GM12878 (cell line): ENCODE data around the gene PELI2. TPM values are rescaled to one million over a fixed set of nuclear protein-coding genes. Genes with fewer than 3 reads are reported as not detected.

Experiments
- ATAC-seq: fragments of 200-7000 bp; cut with Tn5 transposase; 3 replicates; pipeline ENCODE4 v1.9.1; 2020; ENCODE audit warnings: mild to moderate bottlenecking, moderate library complexity
- BruUV-seq: library from RNA; stranded (reverse); fragments of 400-500 nt; replicated peaks from 2 replicates; lab custom pipeline; 2021; lab: Mats Ljungman, UMichigan
- CTCF ChIA-PET: fragments of 300-600 bp; sonication (Branson Sonifier 250); formaldehyde crosslinking; extraction: SDS; loops from one replicate; lab custom pipeline; 2021; ENCODE audit warnings: inconsistent platforms; lab: Yijun Ruan, JAX
- POLR2A ChIA-PET: fragments of 350-600 bp; formaldehyde crosslinking; extraction: SDS; loops from one replicate; lab custom pipeline; 2021; ENCODE audit warnings: inconsistent platforms; lab: Charles Lee
- RAD21 ChIA-PET: fragments of 300-600 bp; sonication (Branson Sonifier 250); formaldehyde crosslinking; loops from one replicate; lab custom pipeline; 2023; ENCODE audit warnings: antibody characterized with exemption; ENCODE audit not compliant: unreplicated experiment; lab: Charles Lee
- SMC1A ChIA-PET: fragments of 300-600 bp; sonication (Branson Sonifier 250); formaldehyde crosslinking; loops from one replicate; lab custom pipeline; 2023; ENCODE audit not compliant: unreplicated experiment, uncharacterized antibody; lab: Charles Lee
- DNase-seq: peaks from one replicate; pipeline ENCODE4 v3.0.0-alpha.2; 2011; ENCODE audit warnings: low read depth, low spot score
- FAIRE-seq: peaks from 3 replicates; lab custom pipeline; 2011; peaks lifted over from hg19 to GRCh38; lab: Jason Lieb, UNC
- H2AFZ ChIP-seq: 2 replicates; pipeline ENCODE4 v1.6.0; 2011; ENCODE audit warnings: low read depth, low read length, control low read depth; ENCODE audit not compliant: control insufficient read depth
- H3K27ac ChIP-seq: 2 replicates; pipeline ENCODE4 v1.5.1; 2011; ENCODE audit warnings: control low read depth; ENCODE audit not compliant: control insufficient read depth, insufficient read depth
- H3K27me3 ChIP-seq, 2 experiments: replicated peaks in 1 of 2; 2 replicates each; pipeline versions ENCODE4 v1.6.0 to v1.6.1; 2011; ENCODE audit warnings: low read length in 1 of 2; ENCODE audit not compliant: control insufficient read depth in 2 of 2, insufficient read depth in 2 of 2
- H3K36me3 ChIP-seq, 2 experiments: 2 replicates each; pipeline ENCODE4 v1.5.1; 2011; ENCODE audit warnings: low read length in 1 of 2; ENCODE audit not compliant: control insufficient read depth in 2 of 2, insufficient read depth in 2 of 2
- H3K4me1 ChIP-seq: 2 replicates; pipeline ENCODE4 v1.6.1; 2011; ENCODE audit warnings: mild to moderate bottlenecking, low read length, moderate library complexity, mixed read lengths; ENCODE audit not compliant: control insufficient read depth, insufficient read depth
- H3K4me2 ChIP-seq: 2 replicates; pipeline ENCODE4 v1.6.0; 2011; ENCODE audit warnings: control low read depth; ENCODE audit not compliant: control insufficient read depth, insufficient read depth
- H3K4me3 ChIP-seq: fragments of 200-600 bp; sonication (generic); 2 replicates; pipeline ENCODE4 v1.5.1; 2016
- H3K79me2 ChIP-seq: 2 replicates; pipeline ENCODE4 v1.6.0; 2011; ENCODE audit warnings: low read length; ENCODE audit not compliant: control insufficient read depth, insufficient read depth
- H3K9ac ChIP-seq: 2 replicates; pipeline ENCODE4 v1.8.0; 2011; ENCODE audit warnings: low read length, control low read depth, mixed read lengths; ENCODE audit not compliant: control insufficient read depth, insufficient read depth
- H3K9me3 ChIP-seq: replicated peaks from 3 replicates; pipeline ENCODE4 v1.5.1; 2011; ENCODE audit warnings: mild to moderate bottlenecking, low read length; ENCODE audit not compliant: control insufficient read depth, insufficient read depth
- H4K20me1 ChIP-seq: 2 replicates; pipeline ENCODE4 v1.6.0; 2011; ENCODE audit not compliant: control insufficient read depth, insufficient read depth
- CREB1 ChIP-seq: IDR thresholded peaks from 2 replicates; pipeline ENCODE4 v1.6.1; 2012; ENCODE audit warnings: low read depth, mild to moderate bottlenecking, inconsistent platforms
- ESRRA ChIP-seq: IDR thresholded peaks from 2 replicates; pipeline ENCODE4 v1.6.1; 2012; ENCODE audit warnings: mild to moderate bottlenecking, low read length, improper control_type of control experiment
- HDAC6 ChIP-seq: fragments of 200-600 bp; sonication (generic); IDR thresholded peaks from one replicate; pipeline ENCODE4 v1.8.0; 2017; ENCODE audit warnings: antibody characterized with exemption; ENCODE audit not compliant: unreplicated experiment
- MYC ChIP-seq: IDR thresholded peaks from 2 replicates; pipeline ENCODE4 v1.6.1; 2011; ENCODE audit warnings: mild to moderate bottlenecking, low read length, moderate library complexity, inconsistent platforms; ENCODE audit not compliant: insufficient read depth, insufficient replicate concordance, insufficient read length, severe bottlenecking
- NR2C1 ChIP-seq: fragments of 450-650 bp; IDR thresholded peaks from 2 replicates; pipeline ENCODE4 v1.6.1; 2017; ENCODE audit warnings: antibody characterized with exemption, mild to moderate bottlenecking, moderate library complexity
- POLR2AphosphoS5 ChIP-seq: IDR thresholded peaks from 2 replicates; pipeline ENCODE4 v1.6.1; 2011; ENCODE audit warnings: mild to moderate bottlenecking, low read length, inconsistent platforms
- RCOR1 ChIP-seq: conservative IDR thresholded peaks from 2 replicates; pipeline ENCODE4 v1.6.1; 2012; ENCODE audit warnings: low read depth, low read length, improper control_type of control experiment
- SMARCA5 ChIP-seq: fragments of 450-650 bp; IDR thresholded peaks from 2 replicates; pipeline ENCODE4 v1.6.1; 2017; ENCODE audit warnings: mild to moderate bottlenecking
- WGBS: methylation state at CpG from one replicate; pipeline ENCODE4 v1.1.6; 2016; ENCODE audit warnings: low lambda C conversion rate; ENCODE audit not compliant: insufficient replicate concordance, insufficient coverage; ENCODE audit errors: missing lambda C conversion rate; 5-methylcytosine and 5-hydroxymethylcytosine counted together
- in situ Hi-C: fragments of 300-500 bp; cut with MboI; formaldehyde crosslinking; loops from 9 replicates; pipeline ENCODE4 v1.14.3; 2018; ENCODE audit warnings: mixed read lengths
- intact Hi-C: fragments of 100-400 bp; cut with micrococcal nuclease; formaldehyde crosslinking; loops from one replicate; pipeline ENCODE4 v1.14.2; 2022; ENCODE audit not compliant: unreplicated experiment
- polyA plus RNA-seq, 11 experiments: library from polyadenylated mRNA; depleted of rRNA in 4 of 11; unstranded in 6 of 11; stranded (reverse) in 5 of 11; fragments of >200 nt; fragmentation: Nextera tagmentation in 4 of 11; fragmentation: Illumina TruSeq in 1 of 11; extraction: Ambion mirVana in 4 of 11; extraction: Trizol in 1 of 11; gene quantifications; 1 replicate in 1 of 11; 2 replicates in 10 of 11; pipeline versions ENCODE4 v1.2.1 to v1.2.3, GENCODE V29; 2011 to 2016; ENCODE audit warnings: inconsistent platforms in 2 of 11, missing spikeins in 2 of 11, low read depth in 1 of 11
- total RNA-seq, 4 experiments: library from RNA; depleted of rRNA in 3 of 4; stranded (reverse); fragments of >200 nt in 3 of 4; fragmentation: Illumina TruSeq in 1 of 4; extraction: Trizol in 1 of 4; gene quantifications; 2 replicates each; pipeline versions ENCODE4 v1.2.1 to v1.2.3, GENCODE V29; 2013 to 2021
- TF ChIP-seq, protein P1 (sequence below): fragments of 450-650 bp; IDR thresholded peaks from 2 replicates; pipeline ENCODE4 v1.6.1; 2017; ENCODE audit warnings: mild to moderate bottlenecking, moderate library complexity
- TF ChIP-seq, protein P2 (sequence below): fragments of 450-650 bp; IDR thresholded peaks from 2 replicates; pipeline ENCODE4 v1.6.1; 2017; ENCODE audit warnings: low read depth, mild to moderate bottlenecking, moderate library complexity
- TF ChIP-seq, protein P3 (sequence below): IDR thresholded peaks from 2 replicates; pipeline ENCODE4 v1.6.1; 2011; ENCODE audit warnings: borderline replicate concordance, low read depth, mild to moderate bottlenecking, moderate library complexity, low read length; ENCODE audit not compliant: insufficient read depth, poor library complexity, severe bottlenecking
- TF ChIP-seq, protein P4 (sequence below): IDR thresholded peaks from 2 replicates; pipeline ENCODE4 v1.6.1; 2011; ENCODE audit warnings: mild to moderate bottlenecking, low read depth, low read length, moderate library complexity; ENCODE audit not compliant: insufficient replicate concordance

Gene PELI2
- total and polyA plus RNA-seq, 10 of the 15 experiments (the other 5 are each of a cell fraction or from before 2014, with no cell fraction given) = under 0.01 to 0.10 (median 0.01) TPM; not detected in 3

DNA sequence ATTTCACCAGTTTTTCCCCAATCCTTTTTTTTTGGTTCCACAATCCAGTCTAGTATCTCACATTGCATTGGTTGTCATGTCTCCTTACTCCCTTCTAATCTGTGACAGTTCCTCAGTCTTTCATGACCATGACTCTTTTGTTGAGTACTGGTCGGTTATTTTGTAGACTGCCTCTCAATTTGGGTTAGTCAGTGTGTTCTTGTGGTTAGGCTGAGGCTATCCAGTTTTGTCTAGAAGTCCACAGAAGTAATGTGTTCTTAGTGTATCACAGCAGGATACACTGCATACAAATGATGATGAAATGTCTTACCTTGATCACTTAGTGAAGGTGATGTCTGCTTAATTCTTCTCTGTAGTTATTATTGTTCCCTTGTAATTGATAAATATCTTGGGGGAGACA lies 24.8 kb downstream of the PELI2 start (continued):
- TF ChIP-seq, protein P1, sequence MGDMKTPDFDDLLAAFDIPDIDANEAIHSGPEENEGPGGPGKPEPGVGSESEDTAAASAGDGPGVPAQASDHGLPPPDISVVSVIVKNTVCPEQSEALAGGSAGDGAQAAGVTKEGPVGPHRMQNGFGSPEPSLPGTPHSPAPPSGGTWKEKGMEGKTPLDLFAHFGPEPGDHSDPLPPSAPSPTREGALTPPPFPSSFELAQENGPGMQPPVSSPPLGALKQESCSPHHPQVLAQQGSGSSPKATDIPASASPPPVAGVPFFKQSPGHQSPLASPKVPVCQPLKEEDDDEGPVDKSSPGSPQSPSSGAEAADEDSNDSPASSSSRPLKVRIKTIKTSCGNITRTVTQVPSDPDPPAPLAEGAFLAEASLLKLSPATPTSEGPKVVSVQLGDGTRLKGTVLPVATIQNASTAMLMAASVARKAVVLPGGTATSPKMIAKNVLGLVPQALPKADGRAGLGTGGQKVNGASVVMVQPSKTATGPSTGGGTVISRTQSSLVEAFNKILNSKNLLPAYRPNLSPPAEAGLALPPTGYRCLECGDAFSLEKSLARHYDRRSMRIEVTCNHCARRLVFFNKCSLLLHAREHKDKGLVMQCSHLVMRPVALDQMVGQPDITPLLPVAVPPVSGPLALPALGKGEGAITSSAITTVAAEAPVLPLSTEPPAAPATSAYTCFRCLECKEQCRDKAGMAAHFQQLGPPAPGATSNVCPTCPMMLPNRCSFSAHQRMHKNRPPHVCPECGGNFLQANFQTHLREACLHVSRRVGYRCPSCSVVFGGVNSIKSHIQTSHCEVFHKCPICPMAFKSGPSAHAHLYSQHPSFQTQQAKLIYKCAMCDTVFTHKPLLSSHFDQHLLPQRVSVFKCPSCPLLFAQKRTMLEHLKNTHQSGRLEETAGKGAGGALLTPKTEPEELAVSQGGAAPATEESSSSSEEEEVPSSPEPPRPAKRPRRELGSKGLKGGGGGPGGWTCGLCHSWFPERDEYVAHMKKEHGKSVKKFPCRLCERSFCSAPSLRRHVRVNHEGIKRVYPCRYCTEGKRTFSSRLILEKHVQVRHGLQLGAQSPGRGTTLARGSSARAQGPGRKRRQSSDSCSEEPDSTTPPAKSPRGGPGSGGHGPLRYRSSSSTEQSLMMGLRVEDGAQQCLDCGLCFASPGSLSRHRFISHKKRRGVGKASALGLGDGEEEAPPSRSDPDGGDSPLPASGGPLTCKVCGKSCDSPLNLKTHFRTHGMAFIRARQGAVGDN = no peak

DNA sequence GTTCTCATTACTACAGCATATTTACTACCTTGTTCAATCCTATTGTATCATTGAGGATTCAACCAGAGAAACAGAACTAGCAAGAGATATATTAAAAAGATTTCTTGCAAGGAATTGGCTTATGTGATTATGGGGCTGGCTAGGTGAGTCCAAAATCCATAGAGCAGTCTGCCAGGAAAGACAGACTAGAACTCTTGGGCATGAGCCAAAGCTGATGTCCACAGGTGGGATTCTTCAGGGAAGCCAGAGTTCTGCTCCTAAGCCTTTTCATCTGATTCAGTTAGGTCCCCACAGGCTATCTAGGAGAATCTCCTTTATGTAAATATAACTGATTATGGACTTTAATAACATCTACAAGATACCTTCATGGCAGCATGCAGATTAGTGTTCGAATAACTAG lies 26.0 kb downstream of the PELI2 start:
- H3K79me2 ChIP-seq = no peaks in the 10 kb centered on the region
- DNase-seq (no peak), ATAC-seq (no peak), FAIRE-seq (no peak)
- 3% methylated on average over 1 of the region's 1 CpG for WGBS
- ChIA-PET POLR2A (no interaction called here), CTCF (no interaction called here)
- no peaks in the 10 kb centered on the region for H4K20me1 ChIP-seq
- no peak overlapping the region for H3K4me2 ChIP-seq
- intact Hi-C loops = no loop called here
- no TSS peak for BruUV-seq
- H3K4me3 ChIP-seq = no peak overlapping the region
- no peaks in the 10 kb centered on the region for H3K27me3 ChIP-seq
- H3K4me1 ChIP-seq = no peaks in the 10 kb centered on the region
- H2AFZ ChIP-seq = no peak overlapping the region
- TF ChIP-seq ESRRA (no peak), HDAC6 (no peak), NR2C1 (no peak), CREB1 (no peak), MYC (no peak), SMARCA5 (no peak), RCOR1 (no peak), POLR2AphosphoS5 (no peak)
- TF ChIP-seq, protein P2, sequence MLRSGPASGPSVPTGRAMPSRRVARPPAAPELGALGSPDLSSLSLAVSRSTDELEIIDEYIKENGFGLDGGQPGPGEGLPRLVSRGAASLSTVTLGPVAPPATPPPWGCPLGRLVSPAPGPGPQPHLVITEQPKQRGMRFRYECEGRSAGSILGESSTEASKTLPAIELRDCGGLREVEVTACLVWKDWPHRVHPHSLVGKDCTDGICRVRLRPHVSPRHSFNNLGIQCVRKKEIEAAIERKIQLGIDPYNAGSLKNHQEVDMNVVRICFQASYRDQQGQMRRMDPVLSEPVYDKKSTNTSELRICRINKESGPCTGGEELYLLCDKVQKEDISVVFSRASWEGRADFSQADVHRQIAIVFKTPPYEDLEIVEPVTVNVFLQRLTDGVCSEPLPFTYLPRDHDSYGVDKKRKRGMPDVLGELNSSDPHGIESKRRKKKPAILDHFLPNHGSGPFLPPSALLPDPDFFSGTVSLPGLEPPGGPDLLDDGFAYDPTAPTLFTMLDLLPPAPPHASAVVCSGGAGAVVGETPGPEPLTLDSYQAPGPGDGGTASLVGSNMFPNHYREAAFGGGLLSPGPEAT = no peak
- TF ChIP-seq, protein P3, sequence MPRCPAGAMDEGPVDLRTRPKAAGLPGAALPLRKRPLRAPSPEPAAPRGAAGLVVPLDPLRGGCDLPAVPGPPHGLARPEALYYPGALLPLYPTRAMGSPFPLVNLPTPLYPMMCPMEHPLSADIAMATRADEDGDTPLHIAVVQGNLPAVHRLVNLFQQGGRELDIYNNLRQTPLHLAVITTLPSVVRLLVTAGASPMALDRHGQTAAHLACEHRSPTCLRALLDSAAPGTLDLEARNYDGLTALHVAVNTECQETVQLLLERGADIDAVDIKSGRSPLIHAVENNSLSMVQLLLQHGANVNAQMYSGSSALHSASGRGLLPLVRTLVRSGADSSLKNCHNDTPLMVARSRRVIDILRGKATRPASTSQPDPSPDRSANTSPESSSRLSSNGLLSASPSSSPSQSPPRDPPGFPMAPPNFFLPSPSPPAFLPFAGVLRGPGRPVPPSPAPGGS = no peak
- TF ChIP-seq, protein P4, sequence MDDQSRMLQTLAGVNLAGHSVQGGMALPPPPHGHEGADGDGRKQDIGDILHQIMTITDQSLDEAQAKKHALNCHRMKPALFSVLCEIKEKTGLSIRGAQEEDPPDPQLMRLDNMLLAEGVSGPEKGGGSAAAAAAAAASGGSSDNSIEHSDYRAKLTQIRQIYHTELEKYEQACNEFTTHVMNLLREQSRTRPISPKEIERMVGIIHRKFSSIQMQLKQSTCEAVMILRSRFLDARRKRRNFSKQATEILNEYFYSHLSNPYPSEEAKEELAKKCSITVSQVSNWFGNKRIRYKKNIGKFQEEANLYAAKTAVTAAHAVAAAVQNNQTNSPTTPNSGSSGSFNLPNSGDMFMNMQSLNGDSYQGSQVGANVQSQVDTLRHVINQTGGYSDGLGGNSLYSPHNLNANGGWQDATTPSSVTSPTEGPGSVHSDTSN = no peak
- TF ChIP-seq, all 136 proteins: peak for 0
- SMC1A ChIA-PET = no interaction called here
- in situ Hi-C loops = no loop called here
- no peak overlapping the region for H3K9ac ChIP-seq
- H3K36me3 ChIP-seq = no peaks in the 10 kb centered on the region
- RAD21 ChIA-PET = no interaction called here
- H3K9me3 ChIP-seq = no peaks in the 10 kb centered on the region
- H3K27ac ChIP-seq = no peak overlapping the region
